B cell (primary cell): ENCODE measurements around the gene PABPN1.

ENCODE experiments used
- EZH2 ChIP-seq: IDR thresholded peaks from 2 replicates; pipeline ENCODE4 v1.6.1; 2012; ENCODE audit warnings: borderline replicate concordance, low read depth, mild to moderate bottlenecking, moderate library complexity, low read length; ENCODE audit not compliant: insufficient read depth, poor library complexity, severe bottlenecking
- TF ChIP-seq, protein P1 (sequence below): fragments of 200-600 bp; IDR thresholded peaks from one replicate; pipeline ENCODE4 v1.8.0; 2022; ENCODE audit warnings: antibody characterized with exemption, mild to moderate bottlenecking

DNA sequence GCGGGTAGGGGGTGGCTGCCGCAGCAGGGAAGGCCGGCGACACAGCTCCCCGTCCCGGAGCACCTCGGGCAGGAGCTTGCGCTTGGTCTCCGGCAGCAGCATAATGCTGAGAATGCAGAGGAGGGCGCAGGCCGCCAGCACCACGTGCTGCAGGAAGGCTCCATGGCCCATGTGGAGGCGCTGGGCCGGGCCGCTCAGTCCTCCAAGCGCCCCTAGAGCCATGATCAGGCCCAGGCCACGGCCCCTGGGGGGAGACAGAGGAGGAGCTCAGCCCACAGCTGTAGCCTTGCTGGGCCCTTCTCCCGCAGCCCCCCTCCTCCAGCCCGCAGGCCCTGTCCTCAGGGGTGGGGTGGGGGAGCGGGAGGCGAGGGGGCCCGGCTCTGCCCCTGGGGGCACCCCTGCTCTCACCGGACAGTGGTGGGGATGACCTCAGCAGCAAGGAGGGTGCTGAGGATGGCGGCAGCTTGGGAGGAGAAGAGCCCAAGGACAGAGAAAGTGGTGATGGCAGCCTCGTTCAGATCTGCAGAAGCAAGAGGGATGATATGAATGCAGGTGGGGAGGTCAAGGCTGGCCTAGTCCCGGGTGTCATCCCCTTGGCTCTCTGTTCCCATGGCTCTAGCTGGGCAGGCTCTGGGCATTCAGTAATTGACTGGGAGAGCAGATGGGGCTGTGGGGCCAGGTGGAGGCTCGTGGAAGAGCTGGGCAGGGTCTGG is 25.6 kb downstream of the PABPN1 start:
- TF ChIP-seq, protein P1, sequence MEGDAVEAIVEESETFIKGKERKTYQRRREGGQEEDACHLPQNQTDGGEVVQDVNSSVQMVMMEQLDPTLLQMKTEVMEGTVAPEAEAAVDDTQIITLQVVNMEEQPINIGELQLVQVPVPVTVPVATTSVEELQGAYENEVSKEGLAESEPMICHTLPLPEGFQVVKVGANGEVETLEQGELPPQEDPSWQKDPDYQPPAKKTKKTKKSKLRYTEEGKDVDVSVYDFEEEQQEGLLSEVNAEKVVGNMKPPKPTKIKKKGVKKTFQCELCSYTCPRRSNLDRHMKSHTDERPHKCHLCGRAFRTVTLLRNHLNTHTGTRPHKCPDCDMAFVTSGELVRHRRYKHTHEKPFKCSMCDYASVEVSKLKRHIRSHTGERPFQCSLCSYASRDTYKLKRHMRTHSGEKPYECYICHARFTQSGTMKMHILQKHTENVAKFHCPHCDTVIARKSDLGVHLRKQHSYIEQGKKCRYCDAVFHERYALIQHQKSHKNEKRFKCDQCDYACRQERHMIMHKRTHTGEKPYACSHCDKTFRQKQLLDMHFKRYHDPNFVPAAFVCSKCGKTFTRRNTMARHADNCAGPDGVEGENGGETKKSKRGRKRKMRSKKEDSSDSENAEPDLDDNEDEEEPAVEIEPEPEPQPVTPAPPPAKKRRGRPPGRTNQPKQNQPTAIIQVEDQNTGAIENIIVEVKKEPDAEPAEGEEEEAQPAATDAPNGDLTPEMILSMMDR: no peak
- TF ChIP-seq EZH2: no peak
